Measurements from ENCODE around the gene HSFX2.

HSFX2 gene

GRCh38 chrX:149639568-149639967, 44.5 kb upstream of the HSFX2 start (continued):
- TF ChIP-seq MYNN (tag by site-specific recombination; IDR thresholded peaks at IDR 0.05; ENCODE audit: borderline replicate concordance) (no peak), ZNF239 (tag by site-specific recombination; IDR thresholded peaks at IDR 0.05) (no peak), KLF8 (tag by site-specific recombination; IDR thresholded peaks at IDR 0.05) (no peak)

DNA sequence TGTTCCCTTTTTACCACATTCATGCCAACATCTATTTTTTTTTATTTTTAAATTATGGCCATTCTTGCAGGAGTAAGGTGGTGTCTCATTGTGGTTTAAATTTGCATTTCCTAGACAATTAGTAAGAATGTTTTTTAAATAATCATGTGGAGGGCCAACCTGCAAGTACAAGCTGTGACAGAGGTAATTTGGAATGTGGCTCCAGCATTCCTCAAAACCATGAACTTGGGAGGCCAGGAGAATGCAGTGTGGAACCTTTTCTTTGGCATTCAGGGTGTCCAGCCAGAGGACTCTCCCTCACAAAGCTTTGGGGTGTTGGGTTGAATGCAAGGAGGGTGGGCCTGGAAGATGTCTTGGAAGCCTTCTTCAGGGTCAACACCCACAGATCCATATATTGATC, 43.7 kb upstream of the HSFX2 start:
- no peak overlapping the region for H3K4me3 ChIP-seq (ENCODE audit: low read depth, low read length)
- ChIA-PET POLR2A (no interaction called here), CTCF (interaction anchor here (0.6 kb wide), 1 partner anchor 10 kb away, joined by 3 read pairs; no protein-coding TSS in a partner anchor)
- no peaks in the 10 kb centered on the region for H3K9me3 ChIP-seq (ENCODE audit: control insufficient read depth, insufficient read depth, low read depth, low read length)
- H3K4me1 ChIP-seq (ENCODE audit: control insufficient read depth, insufficient read depth, low read length), result no peaks in the 10 kb centered on the region
- no peak for TF ChIP-seq ZNF302 (tag by site-specific recombination; IDR thresholded peaks at IDR 0.05; ENCODE audit: low read depth)
- no peak for TF ChIP-seq YY1 (tag by site-specific recombination; IDR thresholded peaks at IDR 0.05)
- no peak for TF ChIP-seq ZNF473 (tag by site-specific recombination; IDR thresholded peaks at IDR 0.05)
- TF ChIP-seq, protein P1, sequence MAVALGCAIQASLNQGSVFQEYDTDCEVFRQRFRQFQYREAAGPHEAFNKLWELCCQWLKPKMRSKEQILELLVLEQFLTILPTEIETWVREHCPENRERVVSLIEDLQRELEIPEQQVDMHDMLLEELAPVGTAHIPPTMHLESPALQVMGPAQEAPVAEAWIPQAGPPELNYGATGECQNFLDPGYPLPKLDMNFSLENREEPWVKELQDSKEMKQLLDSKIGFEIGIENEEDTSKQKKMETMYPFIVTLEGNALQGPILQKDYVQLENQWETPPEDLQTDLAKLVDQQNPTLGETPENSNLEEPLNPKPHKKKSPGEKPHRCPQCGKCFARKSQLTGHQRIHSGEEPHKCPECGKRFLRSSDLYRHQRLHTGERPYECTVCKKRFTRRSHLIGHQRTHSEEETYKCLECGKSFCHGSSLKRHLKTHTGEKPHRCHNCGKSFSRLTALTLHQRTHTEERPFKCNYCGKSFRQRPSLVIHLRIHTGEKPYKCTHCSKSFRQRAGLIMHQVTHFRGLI (tag by site-specific recombination; IDR thresholded peaks at IDR 0.05), result no peak
- TF ChIP-seq ZNF394 (tag by site-specific recombination; IDR thresholded peaks at IDR 0.05; ENCODE audit: borderline replicate concordance), result no peak
- no peak for TF ChIP-seq ZNF610 (tag by site-specific recombination; IDR thresholded peaks at IDR 0.05; ENCODE audit: borderline replicate concordance)
- no peak for TF ChIP-seq ZNF624 (tag by site-specific recombination; IDR thresholded peaks at IDR 0.05)
- no peak for TF ChIP-seq ZEB2 (tag by site-specific recombination; IDR thresholded peaks at IDR 0.05)
- TF ChIP-seq ZNF585B (tag by site-specific recombination; IDR thresholded peaks at IDR 0.05), result no peak
- TF ChIP-seq ZNF174 (tag by site-specific recombination; IDR thresholded peaks at IDR 0.05), result no peak
- TF ChIP-seq MEIS1 (CRISPR knock-in tag; IDR thresholded peaks at IDR 0.05; ENCODE audit: borderline replicate concordance), result no peak
- TF ChIP-seq ZNF692 (tag by site-specific recombination; IDR thresholded peaks at IDR 0.05), result no peak
- no peak for TF ChIP-seq ZBTB1 (tag by site-specific recombination; IDR thresholded peaks at IDR 0.05)
- no peak overlapping the region for H3K27ac ChIP-seq (ENCODE audit: extremely low read depth, low read depth, low read length)
- H3K36me3 ChIP-seq (ENCODE audit: control insufficient read depth in 2 of 2, insufficient read depth in 1 of 2, low read length in 2 of 2), result no peaks in the 10 kb centered on the region

DNA sequence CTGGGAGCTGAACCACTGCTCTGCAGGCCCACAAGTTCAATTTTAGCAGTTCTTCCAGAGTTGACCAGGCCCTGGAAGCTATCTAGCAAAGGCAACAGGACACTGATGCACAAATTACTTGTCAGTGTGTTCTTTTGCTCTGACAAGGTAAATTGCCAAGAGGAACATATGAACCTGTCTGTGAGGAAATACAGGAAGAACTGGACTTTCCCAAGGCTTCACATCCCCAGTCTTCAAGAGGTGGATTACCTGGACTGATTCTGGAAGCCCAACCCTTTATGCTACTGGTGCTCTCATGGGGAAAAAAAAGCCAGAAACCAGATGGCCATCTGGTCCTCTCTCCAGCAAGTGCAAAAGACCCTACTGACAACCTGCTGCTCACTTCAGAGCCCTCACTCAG, 38.4 kb upstream of the HSFX2 start:
- Histone ChIP-seq H3K27ac (ENCODE audit: extremely low read depth, low read depth, low read length) (no peak overlapping the region), H3K36me3 (ENCODE audit: control insufficient read depth in 2 of 2, insufficient read depth in 1 of 2, low read length in 2 of 2) (no peaks in the 10 kb centered on the region), H3K9me3 (ENCODE audit: control insufficient read depth, insufficient read depth, low read depth, low read length) (no peaks in the 10 kb centered on the region), H3K4me1 (ENCODE audit: control insufficient read depth, insufficient read depth, low read length) (no peaks in the 10 kb centered on the region; the same call in 1 of the 2 replicates), H3K4me3 (ENCODE audit: low read depth, low read length) (no peak overlapping the region)
- CTCF ChIA-PET, result interaction anchor here (0.7 kb wide), 1 partner anchor 1176 kb away, joined by 3 read pairs; no protein-coding TSS in a partner anchor
- POLR2A ChIA-PET, result no interaction called here
- TF ChIP-seq, protein P1 (tag by site-specific recombination; IDR thresholded peaks at IDR 0.05), result 0 out of 2 replicates have a peak, but pooled peaks have one; percentile 22
- no peak for TF ChIP-seq ZNF837 (tag by site-specific recombination; IDR thresholded peaks at IDR 0.05)
- TF ChIP-seq ZNF529 (tag by site-specific recombination; IDR thresholded peaks at IDR 0.05; ENCODE audit: insufficient replicate concordance), result no peak
- no peak for TF ChIP-seq KLF16 (tag by site-specific recombination; IDR thresholded peaks at IDR 0.05)

Data from HEK293 (cell line).